Measurements from ENCODE around the gene SORBS1. TPM values are rescaled to one million over a fixed set of nuclear protein-coding genes. Genes with fewer than 3 reads are reported as not detected.

SORBS1 gene
- polyA plus RNA-seq, 1 experiment: 0.40 TPM

GRCh38 chr10:95499482-95499989 is 61.6 kb downstream of the SORBS1 start:
- ChIA-PET POLR2A (no interaction called here), CTCF (no interaction called here)
- H3K9me3 ChIP-seq (ENCODE audit: control insufficient read depth, insufficient read depth, low read length): no peaks in the 10 kb centered on the region
- no peaks in the 10 kb centered on the region for H3K27me3 ChIP-seq (ENCODE audit: control insufficient read depth, insufficient read depth, low read length)
- H3K27ac ChIP-seq (ENCODE audit: low read depth, low read length): no peak overlapping the region
- H3K4me3 ChIP-seq (ENCODE audit: low read depth, low read length): no peak overlapping the region
- no peak for TF ChIP-seq CTCF (IDR thresholded peaks at IDR 0.05; ENCODE audit: low read depth, low read length)
- DNase-seq (ENCODE audit: low read depth, low spot score): no peak

GRCh38 chr10:95496951-95497350 is 64.2 kb downstream of the SORBS1 start:
- Histone ChIP-seq H3K4me3 (ENCODE audit: low read depth, low read length) (no peak overlapping the region), H3K27me3 (ENCODE audit: control insufficient read depth, insufficient read depth, low read length) (no peaks in the 10 kb centered on the region), H3K9me3 (ENCODE audit: control insufficient read depth, insufficient read depth, low read length) (no peaks in the 10 kb centered on the region), H3K27ac (ENCODE audit: low read depth, low read length) (no peak overlapping the region)
- no peak for DNase-seq (ENCODE audit: low read depth, low spot score)
- TF ChIP-seq CTCF (IDR thresholded peaks at IDR 0.05; ENCODE audit: low read depth, low read length): no peak
- POLR2A ChIA-PET: no interaction called here
- CTCF ChIA-PET: interaction anchor here (1.0 kb wide), 1 partner anchor 51 kb away, joined by 3 read pairs; no protein-coding TSS in a partner anchor

DNA sequence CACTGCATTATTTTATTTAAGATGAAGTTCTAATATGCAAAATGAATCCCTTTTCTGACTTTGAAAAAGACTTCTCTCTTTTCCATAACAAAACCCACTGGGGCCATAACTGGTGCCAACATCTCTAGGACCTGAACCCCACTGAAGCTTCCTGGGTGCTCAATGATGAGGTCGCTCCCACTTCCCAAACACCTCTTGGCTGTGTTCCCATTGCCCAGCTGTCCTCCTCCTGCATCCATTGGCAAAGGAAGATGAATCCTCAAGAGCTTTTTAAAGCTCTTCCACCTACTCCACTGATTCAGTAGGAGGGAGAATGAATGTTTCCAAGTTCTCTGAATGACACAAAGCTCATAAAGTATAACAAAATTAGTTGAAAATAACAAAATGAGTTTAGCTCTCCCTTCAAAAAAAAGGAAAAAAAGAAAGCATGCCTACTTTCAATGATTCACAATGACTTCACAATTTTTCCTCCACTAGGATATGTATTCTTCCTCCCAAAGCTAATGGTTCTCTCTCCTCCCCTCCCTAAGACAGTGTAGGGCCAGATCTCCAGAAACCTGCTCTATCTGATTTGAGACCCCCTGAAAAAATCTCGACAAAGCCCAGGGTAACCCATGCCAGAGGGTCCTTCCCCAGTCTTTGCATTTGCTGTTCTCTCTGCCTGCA is 64.8 kb downstream of the SORBS1 start:
- ChIA-PET CTCF (interaction anchor here (1.0 kb wide), 1 partner anchor 51 kb away, joined by 3 read pairs; no protein-coding TSS in a partner anchor), POLR2A (no interaction called here)
- TF ChIP-seq CTCF (IDR thresholded peaks at IDR 0.05; ENCODE audit: low read depth, low read length): no peak
- H3K4me3 ChIP-seq (ENCODE audit: low read depth, low read length): no peak overlapping the region
- H3K9me3 ChIP-seq (ENCODE audit: control insufficient read depth, insufficient read depth, low read length): no peaks in the 10 kb centered on the region
- DNase-seq (ENCODE audit: low read depth, low spot score): no peak
- H3K27ac ChIP-seq (ENCODE audit: low read depth, low read length): no peak overlapping the region
- no peaks in the 10 kb centered on the region for H3K27me3 ChIP-seq (ENCODE audit: control insufficient read depth, insufficient read depth, low read length)

DNA sequence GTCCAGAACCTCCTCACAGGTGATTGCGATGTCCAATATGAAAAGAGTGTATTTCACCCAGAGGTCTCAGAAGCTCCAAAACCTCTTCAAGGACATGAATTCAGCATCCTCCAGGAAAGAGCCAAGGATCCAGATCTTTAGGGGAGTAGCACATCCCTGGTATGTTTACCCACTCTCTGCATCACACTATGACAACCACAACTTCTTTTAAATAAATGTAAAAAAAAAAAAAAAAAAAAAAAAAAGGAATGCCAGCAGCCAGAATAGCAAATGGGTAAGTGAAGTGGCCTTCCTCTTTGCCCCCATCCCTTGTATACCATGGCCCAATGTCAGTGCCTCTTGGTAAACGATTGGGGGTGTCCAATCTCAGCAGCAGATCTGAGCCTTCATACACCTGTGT is 67.3 kb downstream of the SORBS1 start:
- H3K9me3 ChIP-seq (ENCODE audit: control insufficient read depth, insufficient read depth, low read length): no peaks in the 10 kb centered on the region
- ChIA-PET CTCF (interaction anchor here (0.9 kb wide), 1 partner anchor 66 kb away, joined by 3 read pairs; no protein-coding TSS in a partner anchor), POLR2A (no interaction called here)
- no peak overlapping the region for H3K27ac ChIP-seq (ENCODE audit: low read depth, low read length)
- DNase-seq (ENCODE audit: low read depth, low spot score): no peak
- no peaks in the 10 kb centered on the region for H3K27me3 ChIP-seq (ENCODE audit: control insufficient read depth, insufficient read depth, low read length)
- no peak for TF ChIP-seq CTCF (IDR thresholded peaks at IDR 0.05; ENCODE audit: low read depth, low read length)
- no peak overlapping the region for H3K4me3 ChIP-seq (ENCODE audit: low read depth, low read length)

- POLR2A ChIA-PET: no interaction called here
- Histone ChIP-seq H3K27me3 (ENCODE audit: control insufficient read depth, insufficient read depth, low read length) (no peaks in the 10 kb centered on the region), H3K27ac (ENCODE audit: low read depth, low read length) (no peak overlapping the region), H3K9me3 (ENCODE audit: control insufficient read depth, insufficient read depth, low read length) (no peaks in the 10 kb centered on the region), H3K4me3 (ENCODE audit: low read depth, low read length) (no peak overlapping the region)
- CTCF ChIA-PET: interaction anchor here (0.6 kb wide), 1 partner anchor 69 kb away, joined by 6 read pairs; no protein-coding TSS in a partner anchor
- TF ChIP-seq CTCF (IDR thresholded peaks at IDR 0.05; ENCODE audit: low read depth, low read length): no peak
- no peak for DNase-seq (ENCODE audit: low read depth, low spot score)
Measured at GRCh38 chr10:95487994-95488393, 73.2 kb downstream of the SORBS1 start.
